Smooth muscle cell (in vitro differentiated cells): Measurements from ENCODE around the gene P2RX1. TPM values are rescaled to one million over a fixed set of nuclear protein-coding genes. Genes with fewer than 3 reads are reported as not detected.

ENCODE experiments used
- DNase-seq: peaks from one replicate; lab custom pipeline; 2025; ENCODE audit not compliant: unreplicated experiment; lab: John Stamatoyannopoulos, UW
- H2AFZ ChIP-seq: fragments of 200-600 bp; sonication (generic); 2 replicates; pipeline ENCODE4 v1.6.0; 2016; ENCODE audit warnings: antibody characterized with exemption, low read depth, mild to moderate bottlenecking
- H3F3A ChIP-seq: fragments of 200-600 bp; sonication (generic); 2 replicates; pipeline ENCODE4 v1.6.0; 2017; ENCODE audit warnings: antibody characterized with exemption, low read depth
- H3K27ac ChIP-seq: fragments of 200-600 bp; sonication (generic); 2 replicates; pipeline ENCODE4 v1.5.1; 2016; ENCODE audit warnings: low read depth, mild to moderate bottlenecking
- H3K27me3 ChIP-seq: fragments of 200-600 bp; sonication (generic); 2 replicates; pipeline ENCODE4 v1.6.1; 2016; ENCODE audit warnings: low read depth, mild to moderate bottlenecking
- H3K36me3 ChIP-seq: fragments of 200-600 bp; sonication (generic); 2 replicates; pipeline ENCODE4 v1.5.1; 2016; ENCODE audit warnings: low read depth
- H3K4me1 ChIP-seq: fragments of 200-600 bp; sonication (generic); 2 replicates; pipeline ENCODE4 v1.5.1; 2016; ENCODE audit warnings: low read depth
- H3K4me2 ChIP-seq: fragments of 200-600 bp; sonication (generic); 2 replicates; pipeline ENCODE4 v1.6.0; 2016; ENCODE audit warnings: mild to moderate bottlenecking
- H3K4me3 ChIP-seq: fragments of 200-600 bp; sonication (generic); 2 replicates; pipeline ENCODE4 v1.5.1; 2016; ENCODE audit warnings: mild to moderate bottlenecking
- H3K79me2 ChIP-seq: fragments of 200-600 bp; sonication (generic); 2 replicates; pipeline ENCODE4 v1.6.0; 2016; ENCODE audit warnings: low read depth, mild to moderate bottlenecking
- H3K9ac ChIP-seq: fragments of 200-600 bp; sonication (generic); 2 replicates; pipeline ENCODE4 v1.6.0; 2016; ENCODE audit warnings: low read depth
- H3K9me3 ChIP-seq: fragments of 200-600 bp; sonication (generic); replicated peaks from 2 replicates; pipeline ENCODE4 v1.5.1; 2016; ENCODE audit warnings: low read depth
- H4K20me1 ChIP-seq: fragments of 200-600 bp; sonication (generic); 2 replicates; pipeline ENCODE4 v1.6.0; 2016; ENCODE audit warnings: low read depth
- WGBS: methylation state at CpG from one replicate; pipeline ENCODE4 v1.1.7; 2016; ENCODE audit warnings: low lambda C conversion rate; 5-methylcytosine and 5-hydroxymethylcytosine counted together
- polyA plus RNA-seq: library from polyadenylated mRNA; unstranded; fragments of >200 nt; fragmentation: Nextera tagmentation; extraction: Ambion mirVana; gene quantifications from 2 replicates; pipeline ENCODE4 v1.2.1, GENCODE V29; 2016
- total RNA-seq: library from RNA; depleted of rRNA; stranded (reverse); fragments of >200 nt; gene quantifications from 2 replicates; pipeline ENCODE4 v1.2.3, GENCODE V29; 2014
- TF ChIP-seq, protein P1 (sequence below): fragments of 200-600 bp; sonication (generic); IDR thresholded peaks from 2 replicates; pipeline ENCODE4 v1.5.1; 2017; ENCODE audit warnings: borderline replicate concordance, mild to moderate bottlenecking, antibody characterized with exemption; ENCODE audit not compliant: insufficient read depth, poor library complexity, severe bottlenecking

The P2RX1 gene
- total and polyA plus RNA-seq, 2 experiments from 2014 or later = 1.3 to 3.2 TPM

DNA sequence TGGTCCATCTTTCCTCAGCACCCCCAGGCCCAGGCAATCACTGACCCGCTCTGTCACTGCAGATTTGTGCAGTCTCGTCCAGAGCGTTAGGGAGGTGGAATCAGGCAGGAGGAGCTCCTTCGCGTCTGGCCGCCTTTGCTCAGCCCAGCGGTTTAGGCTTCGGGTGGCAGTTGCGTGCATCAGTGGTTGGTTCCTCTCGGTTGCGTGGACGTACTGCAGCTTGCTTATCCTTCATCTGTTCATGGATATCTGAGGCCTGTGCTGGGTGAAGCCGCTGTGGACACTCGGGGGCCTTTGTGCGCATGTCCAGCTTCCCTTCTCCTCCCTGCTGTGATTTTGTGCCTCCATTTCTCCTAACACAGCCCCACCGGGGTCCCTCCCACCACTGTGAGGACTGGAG, 4.7 kb upstream of the P2RX1 start:
- TF ChIP-seq, protein P1, sequence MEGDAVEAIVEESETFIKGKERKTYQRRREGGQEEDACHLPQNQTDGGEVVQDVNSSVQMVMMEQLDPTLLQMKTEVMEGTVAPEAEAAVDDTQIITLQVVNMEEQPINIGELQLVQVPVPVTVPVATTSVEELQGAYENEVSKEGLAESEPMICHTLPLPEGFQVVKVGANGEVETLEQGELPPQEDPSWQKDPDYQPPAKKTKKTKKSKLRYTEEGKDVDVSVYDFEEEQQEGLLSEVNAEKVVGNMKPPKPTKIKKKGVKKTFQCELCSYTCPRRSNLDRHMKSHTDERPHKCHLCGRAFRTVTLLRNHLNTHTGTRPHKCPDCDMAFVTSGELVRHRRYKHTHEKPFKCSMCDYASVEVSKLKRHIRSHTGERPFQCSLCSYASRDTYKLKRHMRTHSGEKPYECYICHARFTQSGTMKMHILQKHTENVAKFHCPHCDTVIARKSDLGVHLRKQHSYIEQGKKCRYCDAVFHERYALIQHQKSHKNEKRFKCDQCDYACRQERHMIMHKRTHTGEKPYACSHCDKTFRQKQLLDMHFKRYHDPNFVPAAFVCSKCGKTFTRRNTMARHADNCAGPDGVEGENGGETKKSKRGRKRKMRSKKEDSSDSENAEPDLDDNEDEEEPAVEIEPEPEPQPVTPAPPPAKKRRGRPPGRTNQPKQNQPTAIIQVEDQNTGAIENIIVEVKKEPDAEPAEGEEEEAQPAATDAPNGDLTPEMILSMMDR = no peak
- no peak for DNase-seq
- Histone ChIP-seq H3K9me3 (no peaks in the 10 kb centered on the region), H3K4me3 (no peak overlapping the region), H3K36me3 (no peaks in the 10 kb centered on the region), H3K27ac (no peak overlapping the region), H3K9ac (no peak overlapping the region), H3K4me2 (no peak overlapping the region), H3K4me1 (no peaks in the 10 kb centered on the region), H3K27me3 (no peaks in the 10 kb centered on the region), H3F3A (no peaks in the 10 kb centered on the region), H2AFZ (no peak overlapping the region), H4K20me1 (no peaks in the 10 kb centered on the region), H3K79me2 (no peaks in the 10 kb centered on the region)
- 93% methylated on average over 16 of the region's 16 CpGs for WGBS

DNA sequence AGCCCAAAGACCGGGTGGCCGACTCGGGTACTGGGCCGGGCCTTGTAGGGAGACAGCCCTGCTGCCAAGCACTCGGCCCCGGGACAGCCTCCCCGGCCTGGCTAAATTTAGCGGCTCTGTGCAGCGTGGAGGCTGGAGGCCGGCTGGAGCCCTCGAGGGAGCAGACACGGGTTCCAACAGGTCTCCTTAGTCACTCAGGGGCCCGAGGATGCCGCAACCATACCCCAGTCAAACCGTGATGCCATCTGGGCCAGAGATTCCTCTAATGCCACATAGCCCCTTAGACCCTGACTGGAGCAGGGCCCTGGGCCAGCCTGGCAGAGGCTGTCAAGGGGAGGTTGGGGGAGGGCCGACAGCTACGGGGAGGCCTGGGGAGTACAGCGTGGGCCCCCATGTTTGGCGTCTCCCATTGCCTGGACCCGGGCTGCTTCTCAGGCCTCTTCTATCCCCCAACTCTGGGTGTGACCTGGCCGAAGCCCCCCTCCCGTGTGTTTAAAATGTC, 2.9 kb upstream of the P2RX1 start:
- H3F3A ChIP-seq = no peaks in the 10 kb centered on the region
- H3K4me3 ChIP-seq = no peak overlapping the region
- H2AFZ ChIP-seq = no peak overlapping the region
- no peak overlapping the region for H3K4me2 ChIP-seq
- 94% methylated on average over 22 of the region's 22 CpGs for WGBS
- no peaks in the 10 kb centered on the region for H3K27me3 ChIP-seq
- no peaks in the 10 kb centered on the region for H4K20me1 ChIP-seq
- H3K79me2 ChIP-seq = no peaks in the 10 kb centered on the region
- H3K9me3 ChIP-seq = no peaks in the 10 kb centered on the region
- no peaks in the 10 kb centered on the region for H3K36me3 ChIP-seq
- TF ChIP-seq, protein P1 = no peak
- DNase-seq = no peak
- H3K9ac ChIP-seq = no peak overlapping the region
- H3K4me1 ChIP-seq = no peaks in the 10 kb centered on the region
- no peak overlapping the region for H3K27ac ChIP-seq

DNA sequence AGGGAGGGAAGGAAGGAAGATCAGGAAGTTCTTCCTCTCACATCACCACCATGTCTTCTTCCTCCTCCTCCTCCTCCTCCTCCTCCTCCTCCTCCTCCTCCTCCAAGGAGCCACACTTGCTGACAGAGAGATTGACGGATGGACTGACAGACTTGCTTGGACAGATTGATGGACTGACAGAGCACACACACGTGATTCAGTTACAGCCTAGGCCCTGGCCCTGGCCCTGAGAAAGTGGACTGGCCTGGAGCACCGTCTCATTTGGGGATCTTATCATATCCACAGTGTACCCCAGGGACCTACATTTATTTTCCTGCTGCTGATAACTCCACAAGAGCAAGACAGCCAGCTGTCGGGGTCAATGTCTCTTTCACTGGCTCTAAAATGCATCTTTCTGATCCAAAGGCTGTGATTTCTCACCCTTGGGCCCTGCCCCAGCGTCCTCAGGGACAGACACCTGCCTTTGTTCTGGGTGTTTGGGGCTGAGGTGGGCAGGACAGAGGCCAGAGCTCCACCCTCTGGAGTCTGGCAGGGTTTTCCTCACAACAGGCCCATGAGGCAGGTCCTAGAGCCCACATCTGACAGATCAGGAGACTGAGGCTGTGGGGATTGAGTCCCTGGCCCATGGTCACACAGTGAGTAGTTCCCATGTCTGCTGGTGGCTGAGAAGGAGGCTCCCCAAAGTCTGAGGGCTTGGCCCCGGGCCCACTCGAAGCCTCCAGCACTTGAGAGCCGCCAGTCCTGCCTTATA, 2.3 kb upstream of the P2RX1 start:
- no peak for DNase-seq
- Histone ChIP-seq H3K9me3 (no peaks in the 10 kb centered on the region), H3K27me3 (no peaks in the 10 kb centered on the region), H3K4me1 (no peaks in the 10 kb centered on the region), H3K4me2 (no peak overlapping the region), H3K27ac (no peak overlapping the region), H2AFZ (no peak overlapping the region), H3F3A (no peaks in the 10 kb centered on the region), H3K9ac (no peak overlapping the region), H3K4me3 (no peak overlapping the region), H4K20me1 (no peaks in the 10 kb centered on the region), H3K36me3 (no peaks in the 10 kb centered on the region), H3K79me2 (no peaks in the 10 kb centered on the region)
- WGBS = 67% methylated on average over 7 of the region's 8 CpGs
- TF ChIP-seq, protein P1 = no peak
